ENCODE measurements around the gene SRR.

Gene SRR

DNA sequence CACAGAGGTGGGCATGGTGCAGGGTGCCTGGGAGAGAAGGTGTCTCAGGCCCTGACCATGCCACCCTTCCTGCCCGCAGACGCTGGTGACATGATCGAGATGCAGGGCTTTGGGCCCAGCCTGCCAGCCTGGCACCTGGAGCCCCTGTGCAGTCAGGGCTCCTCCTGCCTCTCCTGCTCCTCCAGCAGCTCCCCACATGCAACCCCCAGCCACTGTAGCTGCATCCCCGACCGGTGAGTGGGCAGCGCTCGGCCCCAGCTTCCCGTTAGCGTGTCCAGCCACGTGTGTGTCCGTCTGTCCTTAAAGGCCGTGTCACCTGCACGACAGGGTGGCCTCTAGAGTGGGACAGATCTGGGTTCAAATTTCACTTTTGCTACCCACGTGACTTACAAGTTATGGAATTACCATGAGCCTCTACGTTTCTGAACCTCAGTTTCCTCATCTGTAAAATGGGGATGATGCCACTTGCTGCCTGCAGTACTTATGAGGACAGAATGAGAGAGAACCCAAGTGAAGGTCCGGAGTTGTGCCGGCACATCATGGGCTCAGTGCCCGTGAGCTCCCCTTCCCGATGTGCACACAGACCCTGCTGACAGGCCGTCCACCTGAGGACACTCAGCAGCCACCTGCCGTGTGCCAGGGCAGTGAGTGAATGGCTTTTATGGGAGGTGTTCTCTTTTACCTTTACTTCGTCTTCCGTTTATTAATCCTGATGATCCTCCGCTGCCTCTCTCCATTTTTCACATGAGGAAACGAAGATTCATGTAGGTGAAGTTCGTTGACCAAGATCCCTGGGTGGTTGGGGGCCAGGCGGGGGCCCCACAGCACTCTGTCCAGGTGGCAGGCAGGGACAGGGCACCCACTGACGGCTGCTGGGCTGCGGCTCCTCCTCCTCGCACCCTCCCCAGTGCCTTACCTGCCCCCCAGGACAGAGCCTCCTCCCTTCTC lies 67.7 kb downstream of the SRR start:
- no peak for DNase-seq (ENCODE audit: low spot score)

- no peak for DNase-seq (ENCODE audit: low spot score)
These were observed 68.4 kb downstream of the SRR start for GRCh38 chr17:2372180-2372579.

DNA sequence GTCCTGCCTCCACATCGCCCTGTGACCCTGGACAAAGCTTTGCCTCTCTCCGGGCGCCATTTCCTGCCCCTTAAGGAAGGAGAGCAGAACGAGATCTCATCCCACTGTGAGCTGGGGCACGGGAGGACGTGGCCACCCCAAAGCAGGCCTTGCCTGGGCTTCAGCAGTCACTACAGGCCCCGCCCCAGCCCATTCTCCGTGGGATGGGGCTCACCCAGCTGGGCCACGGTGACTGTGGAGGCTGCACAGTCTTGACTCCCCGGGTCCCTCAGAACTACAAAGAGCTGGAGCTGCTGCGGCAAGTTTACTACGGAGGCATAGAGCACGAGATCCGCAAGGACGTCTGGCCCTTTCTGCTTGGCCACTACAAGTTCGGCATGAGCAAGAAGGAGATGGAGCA lies 68.9 kb downstream of the SRR start:
- no peak for DNase-seq (ENCODE audit: low spot score)

- no peak for DNase-seq (ENCODE audit: low spot score)
These were observed 69.4 kb downstream of the SRR start for GRCh38 chr17:2373179-2373578.

Data from hematopoietic multipotent progenitor cell treated with erythropoietin and hydrocortisone succinate and interleukin-3 and kit ligand, for 17 days (in vitro differentiated cells).